ENCODE results near the gene COMMD8.

DNA sequence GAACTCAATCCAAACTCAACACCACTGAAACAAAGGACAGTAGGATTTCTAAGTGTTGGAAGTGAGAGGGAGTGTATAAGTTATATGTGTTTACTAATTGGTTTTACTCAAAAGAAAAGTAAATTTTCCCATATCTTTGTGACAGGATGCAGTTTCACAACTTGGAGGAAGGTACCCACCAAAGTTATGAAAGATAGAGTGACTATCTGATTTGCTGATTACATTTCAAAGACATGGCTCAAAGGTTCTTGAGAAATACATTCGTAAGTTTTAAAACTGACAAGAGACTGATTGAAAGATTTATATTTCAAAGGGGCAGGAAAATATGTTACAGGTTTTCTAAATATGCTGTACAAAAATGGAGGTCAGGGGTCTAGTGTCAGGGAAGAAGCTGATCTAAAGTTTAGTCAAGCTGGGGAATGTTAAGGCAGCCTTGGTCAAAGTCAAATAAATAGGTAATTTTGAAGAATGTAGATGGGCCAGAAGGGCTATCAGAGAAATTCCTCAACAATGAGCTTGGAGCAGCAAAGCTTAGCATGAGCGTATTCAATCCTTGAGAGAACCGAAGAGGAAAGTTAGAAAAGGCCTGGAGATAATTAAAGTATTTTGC lies 9.7 kb upstream of the COMMD8 start:
- TF ChIP-seq POLR2A (IDR thresholded peaks at IDR 0.05): no peak
- TF ChIP-seq, protein P1, sequence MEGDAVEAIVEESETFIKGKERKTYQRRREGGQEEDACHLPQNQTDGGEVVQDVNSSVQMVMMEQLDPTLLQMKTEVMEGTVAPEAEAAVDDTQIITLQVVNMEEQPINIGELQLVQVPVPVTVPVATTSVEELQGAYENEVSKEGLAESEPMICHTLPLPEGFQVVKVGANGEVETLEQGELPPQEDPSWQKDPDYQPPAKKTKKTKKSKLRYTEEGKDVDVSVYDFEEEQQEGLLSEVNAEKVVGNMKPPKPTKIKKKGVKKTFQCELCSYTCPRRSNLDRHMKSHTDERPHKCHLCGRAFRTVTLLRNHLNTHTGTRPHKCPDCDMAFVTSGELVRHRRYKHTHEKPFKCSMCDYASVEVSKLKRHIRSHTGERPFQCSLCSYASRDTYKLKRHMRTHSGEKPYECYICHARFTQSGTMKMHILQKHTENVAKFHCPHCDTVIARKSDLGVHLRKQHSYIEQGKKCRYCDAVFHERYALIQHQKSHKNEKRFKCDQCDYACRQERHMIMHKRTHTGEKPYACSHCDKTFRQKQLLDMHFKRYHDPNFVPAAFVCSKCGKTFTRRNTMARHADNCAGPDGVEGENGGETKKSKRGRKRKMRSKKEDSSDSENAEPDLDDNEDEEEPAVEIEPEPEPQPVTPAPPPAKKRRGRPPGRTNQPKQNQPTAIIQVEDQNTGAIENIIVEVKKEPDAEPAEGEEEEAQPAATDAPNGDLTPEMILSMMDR (IDR thresholded peaks at IDR 0.05): no peak
